KMS-11 (cell line): Measurements from ENCODE around the gene SLC25A21.

Experiments used
- H2AFZ ChIP-seq: fragments of 200-600 bp; sonication (generic); 2 replicates; pipeline ENCODE4 v1.6.1; 2016; ENCODE audit warnings: antibody characterized with exemption, mixed run types, low read depth
- H3K27ac ChIP-seq: fragments of 200-600 bp; sonication (generic); 2 replicates; pipeline ENCODE4 v1.6.1; 2016; ENCODE audit warnings: mild to moderate bottlenecking, mixed run types
- H3K27me3 ChIP-seq: fragments of 200-600 bp; sonication (generic); 2 replicates; pipeline ENCODE4 v1.6.1; 2017; ENCODE audit warnings: mild to moderate bottlenecking, low read depth, mixed run types, moderate library complexity; ENCODE audit not compliant: insufficient read depth
- H3K36me3 ChIP-seq: fragments of 200-600 bp; sonication (generic); 2 replicates; pipeline ENCODE4 v1.6.1; 2017; ENCODE audit warnings: mild to moderate bottlenecking, mixed run types; ENCODE audit not compliant: insufficient read depth
- H3K4me1 ChIP-seq: fragments of 200-600 bp; sonication (generic); 2 replicates; pipeline ENCODE4 v1.6.1; 2016; ENCODE audit warnings: mild to moderate bottlenecking, low read depth, mixed run types; ENCODE audit not compliant: poor library complexity, severe bottlenecking
- H3K4me2 ChIP-seq: fragments of 200-600 bp; sonication (generic); 2 replicates; pipeline ENCODE4 v1.7.0; 2016; ENCODE audit warnings: mild to moderate bottlenecking, mixed run types
- H3K4me3 ChIP-seq: fragments of 200-600 bp; sonication (generic); IDR thresholded peaks from 2 replicates; pipeline ENCODE4 v1.6.1; 2017; ENCODE audit warnings: low read depth, low read length, mixed read lengths; ENCODE audit not compliant: insufficient read depth
- H3K79me2 ChIP-seq: fragments of 200-600 bp; sonication (generic); 2 replicates; pipeline ENCODE4 v1.6.1; 2016; ENCODE audit warnings: low read depth, mixed run types; ENCODE audit not compliant: insufficient read depth
- H3K9ac ChIP-seq: fragments of 200-600 bp; sonication (generic); 2 replicates; pipeline ENCODE4 v1.6.1; 2016; ENCODE audit warnings: mild to moderate bottlenecking, mixed run types
- H4K20me1 ChIP-seq: fragments of 200-600 bp; sonication (generic); 2 replicates; pipeline ENCODE4 v1.6.1; 2016; ENCODE audit warnings: mild to moderate bottlenecking, mixed run types; ENCODE audit not compliant: insufficient read depth
- TF ChIP-seq, protein P1 (sequence below): fragments of 200-600 bp; sonication (generic); conservative IDR thresholded peaks from 2 replicates; pipeline ENCODE4 v1.6.1; 2017; ENCODE audit warnings: low read depth, mild to moderate bottlenecking, antibody characterized with exemption, low read length, moderate library complexity, mixed read lengths

The SLC25A21 gene

GRCh38 chr14:37094502-37094901, 77.9 kb downstream of the SLC25A21 start:
- Histone ChIP-seq H4K20me1 (no peaks in the 10 kb centered on the region), H3K36me3 (no peaks in the 10 kb centered on the region), H3K27me3 (no peaks in the 10 kb centered on the region), H3K4me2 (no peak overlapping the region), H3K79me2 (no peaks in the 10 kb centered on the region), H3K9ac (no peak overlapping the region), H3K27ac (no peak overlapping the region), H3K4me1 (no peaks in the 10 kb centered on the region), H3K4me3 (no peak overlapping the region), H2AFZ (no peak overlapping the region)
- TF ChIP-seq, protein P1, sequence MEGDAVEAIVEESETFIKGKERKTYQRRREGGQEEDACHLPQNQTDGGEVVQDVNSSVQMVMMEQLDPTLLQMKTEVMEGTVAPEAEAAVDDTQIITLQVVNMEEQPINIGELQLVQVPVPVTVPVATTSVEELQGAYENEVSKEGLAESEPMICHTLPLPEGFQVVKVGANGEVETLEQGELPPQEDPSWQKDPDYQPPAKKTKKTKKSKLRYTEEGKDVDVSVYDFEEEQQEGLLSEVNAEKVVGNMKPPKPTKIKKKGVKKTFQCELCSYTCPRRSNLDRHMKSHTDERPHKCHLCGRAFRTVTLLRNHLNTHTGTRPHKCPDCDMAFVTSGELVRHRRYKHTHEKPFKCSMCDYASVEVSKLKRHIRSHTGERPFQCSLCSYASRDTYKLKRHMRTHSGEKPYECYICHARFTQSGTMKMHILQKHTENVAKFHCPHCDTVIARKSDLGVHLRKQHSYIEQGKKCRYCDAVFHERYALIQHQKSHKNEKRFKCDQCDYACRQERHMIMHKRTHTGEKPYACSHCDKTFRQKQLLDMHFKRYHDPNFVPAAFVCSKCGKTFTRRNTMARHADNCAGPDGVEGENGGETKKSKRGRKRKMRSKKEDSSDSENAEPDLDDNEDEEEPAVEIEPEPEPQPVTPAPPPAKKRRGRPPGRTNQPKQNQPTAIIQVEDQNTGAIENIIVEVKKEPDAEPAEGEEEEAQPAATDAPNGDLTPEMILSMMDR, result no peak

DNA sequence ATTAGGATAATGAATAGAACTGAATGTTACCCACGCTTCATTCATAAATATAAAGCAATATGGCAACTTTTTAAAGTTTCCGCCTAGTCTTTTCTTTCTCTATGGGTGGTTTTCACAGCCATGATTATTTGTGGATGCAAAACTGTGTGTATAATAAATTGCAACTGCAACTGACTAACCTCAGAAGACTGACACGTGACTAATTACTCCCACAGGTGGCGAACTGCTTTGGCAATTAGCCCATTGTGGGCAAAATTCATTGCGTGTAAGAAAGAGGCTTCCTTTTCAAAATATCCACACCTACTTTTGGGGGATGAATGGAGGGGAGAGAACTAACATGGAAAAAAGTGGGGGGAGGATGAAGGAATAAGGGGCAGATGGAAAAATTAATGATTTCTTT, 79.0 kb downstream of the SLC25A21 start:
- Histone ChIP-seq H3K4me2 (no peak overlapping the region), H3K9ac (no peak overlapping the region), H3K79me2 (no peaks in the 10 kb centered on the region), H3K27me3 (no peaks in the 10 kb centered on the region), H2AFZ (no peak overlapping the region), H4K20me1 (no peaks in the 10 kb centered on the region), H3K4me3 (no peak overlapping the region), H3K27ac (no peak overlapping the region), H3K36me3 (no peaks in the 10 kb centered on the region), H3K4me1 (no peaks in the 10 kb centered on the region)
- TF ChIP-seq, protein P1, result no peak

- Histone ChIP-seq H3K4me1 (no peaks in the 10 kb centered on the region), H2AFZ (no peak overlapping the region), H3K4me2 (no peak overlapping the region), H3K27me3 (no peaks in the 10 kb centered on the region), H3K79me2 (no peaks in the 10 kb centered on the region), H4K20me1 (no peaks in the 10 kb centered on the region), H3K36me3 (no peaks in the 10 kb centered on the region), H3K27ac (no peak overlapping the region), H3K9ac (no peak overlapping the region), H3K4me3 (no peak overlapping the region)
- TF ChIP-seq, protein P1, result no peak
Observed at GRCh38 chr14:37091651-37092050, 80.8 kb downstream of the SLC25A21 start.

DNA sequence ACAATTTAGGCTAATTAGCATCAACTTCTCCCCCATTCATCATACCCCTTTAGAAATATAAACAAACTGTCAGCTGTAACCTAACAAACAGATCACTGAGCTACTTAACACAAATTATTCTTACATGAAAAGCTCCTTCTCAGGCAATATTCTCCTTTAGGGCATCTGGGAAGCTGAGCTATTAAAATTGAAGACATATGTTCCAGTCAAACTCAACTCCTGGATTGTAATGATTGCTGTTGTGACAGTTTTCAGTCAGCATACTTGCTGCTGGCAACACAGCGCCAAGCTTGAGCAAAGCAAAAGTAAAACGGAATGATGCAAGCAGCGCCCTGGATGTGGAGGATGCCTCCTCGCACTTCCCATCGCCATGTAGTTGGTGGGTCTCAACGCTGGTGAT, 82.4 kb downstream of the SLC25A21 start:
- TF ChIP-seq, protein P1, result no peak
- no peaks in the 10 kb centered on the region for H3K36me3 ChIP-seq
- no peaks in the 10 kb centered on the region for H3K27me3 ChIP-seq
- H3K9ac ChIP-seq, result no peak overlapping the region
- H3K27ac ChIP-seq, result no peak overlapping the region
- no peaks in the 10 kb centered on the region for H3K4me1 ChIP-seq
- no peak overlapping the region for H3K4me2 ChIP-seq
- no peak overlapping the region for H2AFZ ChIP-seq
- no peaks in the 10 kb centered on the region for H3K79me2 ChIP-seq
- no peaks in the 10 kb centered on the region for H4K20me1 ChIP-seq
- H3K4me3 ChIP-seq, result no peak overlapping the region
